ENCODE measurements around the gene HOXB9.

HOXB9 gene

GRCh38 chr17:48595278-48595999 is 30.7 kb downstream of the HOXB9 start:
- TF ChIP-seq CTCF (IDR thresholded peaks at IDR 0.05; ENCODE audit: low read depth, low read length): no peak
- peak overlapping the region; percentile 84 for H3K4me3 ChIP-seq (ENCODE audit: low read depth, low read length)

GRCh38 chr17:48594538-48595277 is 31.4 kb downstream of the HOXB9 start:
- peak overlapping the region; percentile 84 for H3K4me3 ChIP-seq (ENCODE audit: low read depth, low read length)
- TF ChIP-seq CTCF (IDR thresholded peaks at IDR 0.05; ENCODE audit: low read depth, low read length): no peak

DNA sequence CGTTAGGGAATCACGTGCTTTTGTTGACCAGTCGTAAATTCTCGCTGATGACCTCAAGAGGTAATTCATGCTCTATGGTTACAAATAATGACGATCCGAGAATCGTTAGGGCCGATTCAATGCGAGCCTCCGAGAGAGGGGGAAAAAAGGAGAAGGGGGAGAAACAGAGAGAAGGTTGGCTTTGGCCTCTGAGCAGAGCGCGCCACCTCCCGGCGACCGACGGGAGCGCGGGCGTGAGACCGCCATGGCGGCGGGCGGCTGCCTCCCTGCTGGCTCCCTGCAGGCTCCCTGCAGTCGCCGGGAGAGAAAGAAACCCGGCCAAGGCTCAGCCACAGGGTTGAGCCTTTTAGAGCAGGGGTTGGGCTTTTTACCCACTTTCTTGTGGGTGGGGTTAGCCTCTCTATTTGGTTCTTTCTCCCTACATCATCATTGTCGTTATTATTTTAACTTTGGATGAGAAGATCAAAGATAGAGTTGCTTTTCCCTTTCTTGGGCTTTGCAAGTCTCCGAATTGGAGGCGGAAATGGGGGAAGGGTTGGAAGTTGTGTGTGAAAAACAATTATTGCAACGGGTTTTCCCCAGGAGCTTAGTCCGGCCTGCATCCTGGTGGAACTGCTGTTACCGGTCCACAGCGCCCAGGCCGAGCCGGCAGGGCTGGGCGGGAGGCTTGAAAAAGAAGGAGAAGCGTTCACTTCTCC is 32.2 kb downstream of the HOXB9 start:
- H3K4me3 ChIP-seq (ENCODE audit: low read depth, low read length): peak overlapping the region; percentile 89
- peak; percentile 79 for TF ChIP-seq CTCF (IDR thresholded peaks at IDR 0.05; ENCODE audit: low read depth, low read length)

- peak within 1 kb of the TSS; percentile 89 for H3K4me3 ChIP-seq (ENCODE audit: low read depth, low read length)
- TF ChIP-seq CTCF (IDR thresholded peaks at IDR 0.05; ENCODE audit: low read depth, low read length): no peak
Observed at GRCh38 chr17:48593126-48593829, 32.9 kb downstream of the HOXB9 start, which contains the start of gene HOXB5. HOXB5 (minus strand) TSS chr17:48593779; CDS start chr17:48593682, 97 bp downstream.

- no peak for TF ChIP-seq CTCF (IDR thresholded peaks at IDR 0.05; ENCODE audit: low read depth, low read length)
- H3K4me3 ChIP-seq (ENCODE audit: low read depth, low read length): peak overlapping the region; percentile 89
Observed at GRCh38 chr17:48592577-48592976, 33.6 kb downstream of the HOXB9 start.

DNA sequence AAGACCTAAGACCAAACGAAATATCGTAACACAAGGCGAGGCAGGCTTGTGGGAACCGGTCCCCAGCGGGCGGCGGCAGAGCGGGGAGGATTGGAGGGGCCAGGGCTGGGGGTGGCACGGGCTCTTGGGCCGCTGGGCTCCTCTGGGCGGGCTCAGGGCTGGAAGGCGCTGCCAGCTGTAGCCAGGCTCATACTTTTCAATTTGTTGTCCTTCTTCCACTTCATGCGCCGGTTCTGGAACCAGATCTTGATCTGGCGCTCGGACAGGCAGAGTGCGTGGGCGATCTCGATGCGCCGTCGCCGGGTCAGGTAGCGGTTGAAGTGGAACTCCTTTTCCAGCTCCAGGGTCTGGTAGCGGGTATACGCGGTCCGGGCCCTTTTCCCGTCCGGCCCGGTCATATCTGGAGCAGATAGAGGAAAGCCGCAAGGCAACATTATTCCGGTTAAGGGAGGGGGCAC is 34.1 kb downstream of the HOXB9 start:
- peak overlapping the region; percentile 89 for H3K4me3 ChIP-seq (ENCODE audit: low read depth, low read length)
- TF ChIP-seq CTCF (IDR thresholded peaks at IDR 0.05; ENCODE audit: low read depth, low read length): no peak
